A673 (cell line): ENCODE results near the gene EGFL6.

Source experiments
- CTCF ChIP-seq: fragments of 300-800, 200-600 bp; sonication (generic); conservative IDR thresholded peaks from 2 replicates; pipeline ENCODE4 v1.5.1; 2017; ENCODE audit warnings: low read depth, mild to moderate bottlenecking, antibody characterized with exemption, low read length, moderate library complexity, mixed read lengths
- EZH2 ChIP-seq: fragments of 200-600 bp; sonication (generic); IDR thresholded peaks from 2 replicates; pipeline ENCODE4 v1.6.1; 2017; ENCODE audit warnings: borderline replicate concordance, low read depth, mild to moderate bottlenecking, mixed read lengths, antibody characterized with exemption, low read length; ENCODE audit not compliant: poor library complexity, severe bottlenecking

- TF ChIP-seq EZH2 (no peak), CTCF (no peak)
Observed at GRCh38 chrX:13587786-13588477, 18.5 kb downstream of the EGFL6 start.
